C4-2B (cell line): ENCODE results near the gene NOX5.

Experiments
- ZFX ChIP-seq: fragments of 450-650 bp; IDR thresholded peaks from 2 replicates; pipeline ENCODE4 v1.6.1; 2017
- TF ChIP-seq, protein P1 (sequence below): fragments of 450-650 bp; conservative IDR thresholded peaks from 2 replicates; pipeline ENCODE4 v1.5.1; 2017; ENCODE audit warnings: mild to moderate bottlenecking

DNA sequence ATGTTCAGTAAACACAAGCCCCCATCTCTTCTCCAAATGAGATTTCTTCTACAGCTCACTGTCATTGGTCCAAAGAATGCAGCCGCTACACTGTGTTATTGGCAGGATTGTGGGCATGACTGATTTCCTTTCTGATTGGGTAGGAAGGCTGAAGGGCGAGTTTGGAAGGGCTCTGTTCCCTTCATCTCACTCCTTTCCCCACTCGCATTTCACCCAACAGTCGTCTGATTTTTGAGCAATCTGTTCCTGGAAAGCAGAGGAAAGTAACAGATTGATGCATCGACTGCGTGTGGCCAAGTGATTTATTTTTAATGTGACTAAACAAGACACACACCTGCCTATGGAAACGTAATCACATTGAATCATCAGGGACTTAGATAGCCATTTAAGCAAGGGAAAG, 55.5 kb downstream of the NOX5 start:
- TF ChIP-seq, protein P1, sequence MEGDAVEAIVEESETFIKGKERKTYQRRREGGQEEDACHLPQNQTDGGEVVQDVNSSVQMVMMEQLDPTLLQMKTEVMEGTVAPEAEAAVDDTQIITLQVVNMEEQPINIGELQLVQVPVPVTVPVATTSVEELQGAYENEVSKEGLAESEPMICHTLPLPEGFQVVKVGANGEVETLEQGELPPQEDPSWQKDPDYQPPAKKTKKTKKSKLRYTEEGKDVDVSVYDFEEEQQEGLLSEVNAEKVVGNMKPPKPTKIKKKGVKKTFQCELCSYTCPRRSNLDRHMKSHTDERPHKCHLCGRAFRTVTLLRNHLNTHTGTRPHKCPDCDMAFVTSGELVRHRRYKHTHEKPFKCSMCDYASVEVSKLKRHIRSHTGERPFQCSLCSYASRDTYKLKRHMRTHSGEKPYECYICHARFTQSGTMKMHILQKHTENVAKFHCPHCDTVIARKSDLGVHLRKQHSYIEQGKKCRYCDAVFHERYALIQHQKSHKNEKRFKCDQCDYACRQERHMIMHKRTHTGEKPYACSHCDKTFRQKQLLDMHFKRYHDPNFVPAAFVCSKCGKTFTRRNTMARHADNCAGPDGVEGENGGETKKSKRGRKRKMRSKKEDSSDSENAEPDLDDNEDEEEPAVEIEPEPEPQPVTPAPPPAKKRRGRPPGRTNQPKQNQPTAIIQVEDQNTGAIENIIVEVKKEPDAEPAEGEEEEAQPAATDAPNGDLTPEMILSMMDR = no peak
- no peak for TF ChIP-seq ZFX
